Stimulated activated naive B cell treated with anti-CD40 and anti-IgM and Interleukin-4, amounts not matched to agents 10 μg/mL and 1 μg/mL and 100 μg/mL, for 72 hours (primary cell): ENCODE results near the gene TTC39B.
"Not testable (repeated sequence)": the region's sequence is repeated elsewhere in the genome, so short reads cannot be mapped to it uniquely, and the experiment has no call there.

Experiments
- ATAC-seq, 2 donors: fragments of 150-1000 bp; cut with Tn5 transposase; replicated peaks; 2 replicates each; pipeline ENCODE4 v1.10.0; 2021; ENCODE audit warnings: moderate library complexity in 1 of 2
- DNase-seq: peaks from one replicate; pipeline ENCODE4 v3.0.0; 2021
- H3K27ac Mint-ChIP-seq: one replicate; pipeline ENCODE4 v1.8.0; 2022; ENCODE audit warnings: mild to moderate bottlenecking, mixed read lengths
- H3K27me3 Mint-ChIP-seq, 2 donors: one replicate each; pipeline ENCODE4 v1.8.0; 2022; ENCODE audit warnings: mixed read lengths in 2 of 2
- H3K36me3 Mint-ChIP-seq, 2 donors: one replicate each; pipeline ENCODE4 v1.8.0; 2022; ENCODE audit warnings: mixed read lengths in 2 of 2, mild to moderate bottlenecking in 1 of 2
- H3K4me1 Mint-ChIP-seq, 2 donors: one replicate each; pipeline ENCODE4 v1.8.0; 2022; ENCODE audit warnings: mixed read lengths in 2 of 2, mild to moderate bottlenecking in 1 of 2
- H3K4me3 Mint-ChIP-seq, 2 donors: one replicate each; pipeline ENCODE4 v1.8.0; 2022; ENCODE audit warnings: mild to moderate bottlenecking in 2 of 2, mixed read lengths in 2 of 2, moderate library complexity in 1 of 2
- H3K9me3 Mint-ChIP-seq, 2 donors: one replicate each; pipeline ENCODE4 v1.8.0; 2022; ENCODE audit warnings: mixed read lengths in 2 of 2, mild to moderate bottlenecking in 1 of 2

The TTC39B gene

DNA sequence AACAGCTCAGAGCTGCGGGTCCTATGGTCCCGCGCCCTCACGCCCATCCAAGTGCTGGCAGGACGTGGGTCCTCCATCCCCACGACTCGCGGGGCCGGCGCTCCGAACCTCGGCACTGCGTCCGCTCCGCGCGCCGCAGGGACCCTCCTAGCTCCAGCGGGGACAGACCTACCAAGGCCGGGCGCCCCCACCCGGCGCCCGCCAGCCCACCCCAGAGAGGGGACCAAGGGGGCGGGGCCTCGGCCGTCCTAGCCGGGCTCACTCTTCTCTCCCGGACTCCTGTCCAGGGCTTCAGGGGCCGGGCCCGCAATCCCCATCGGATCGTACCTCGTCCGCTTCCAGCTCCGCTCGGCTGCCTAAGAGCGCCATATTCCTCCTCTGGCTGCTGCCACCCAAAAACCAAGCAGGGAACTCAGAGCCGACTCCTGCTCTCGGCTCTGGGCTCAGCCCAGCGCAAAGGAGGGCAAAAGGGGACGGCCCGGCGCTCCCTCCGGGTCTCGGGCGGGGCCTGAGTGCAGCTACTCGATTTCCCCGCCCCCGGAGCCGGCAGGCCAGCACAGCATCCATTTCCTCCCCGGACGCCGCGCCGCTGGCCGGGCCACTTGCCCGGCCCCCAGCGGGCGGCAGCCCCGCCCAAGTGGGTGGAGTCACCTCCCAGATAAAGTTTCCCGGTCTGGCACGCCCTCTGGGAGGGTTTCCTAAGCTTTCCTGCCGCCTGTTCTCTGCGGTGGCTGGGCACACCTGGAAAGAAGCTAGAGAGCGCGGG lies at the start of gene TTC39B:
TTC39B (minus strand) TSS at position 460 of the 766 bp plus-strand sequence; CDS start at position 369, 91 bp downstream.
- peak within 1 kb of the TSS; percentile 99 to 100 for H3K4me3 Mint-ChIP-seq
- no peaks in the 10 kb centered on the region for H3K27me3 Mint-ChIP-seq
- H3K36me3 Mint-ChIP-seq = no peaks in the 10 kb centered on the region
- peak; percentile 75 for DNase-seq
- no peaks in the 10 kb centered on the region for H3K9me3 Mint-ChIP-seq
- H3K4me1 Mint-ChIP-seq = peaks cover 22 to 37% of the 10 kb centered on the region in 2 donors
- peak; percentile 88 to 91 for ATAC-seq
- peak within 1 kb of the TSS; percentile 96 for H3K27ac Mint-ChIP-seq

- Mint-ChIP-seq H3K4me1 (peaks cover 0 to 3% of the 10 kb centered on the region in 2 donors), H3K9me3 (no peaks in the 10 kb centered on the region), H3K27me3 (no peaks in the 10 kb centered on the region), H3K36me3 (no peaks in the 10 kb centered on the region), H3K27ac (no peak overlapping the region), H3K4me3 (no peak overlapping the region)
- no peak for DNase-seq
- ATAC-seq = no peak
Measured at GRCh38 chr9:15355669-15356068, 48.7 kb upstream of the TTC39B start.

DNA sequence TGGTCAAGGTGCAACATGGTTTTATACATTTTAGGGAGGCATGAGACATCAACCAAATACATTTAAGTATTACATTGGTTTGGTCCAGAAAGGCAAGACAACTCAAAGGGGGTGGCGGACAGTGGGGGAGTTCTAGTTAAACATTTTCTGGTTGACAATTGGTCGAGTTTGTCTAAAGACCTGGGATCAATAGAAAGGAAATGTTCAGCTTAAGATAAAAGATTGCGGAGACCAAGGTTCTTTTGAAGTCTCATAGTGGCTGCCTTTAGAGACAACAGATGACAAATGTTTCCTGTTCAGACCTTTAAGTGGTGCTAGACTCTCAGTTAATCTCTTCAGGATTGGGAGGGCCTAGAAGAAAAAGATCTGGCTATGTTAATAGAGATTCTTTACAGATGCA lies 47.7 kb upstream of the TTC39B start:
- Mint-ChIP-seq H3K9me3 (no peaks in the 10 kb centered on the region), H3K27me3 (no peaks in the 10 kb centered on the region), H3K4me3 (no peak overlapping the region), H3K36me3 (no peaks in the 10 kb centered on the region), H3K4me1 (peaks cover 0 to 3% of the 10 kb centered on the region in 2 donors), H3K27ac (no peak overlapping the region)
- ATAC-seq (no peak), DNase-seq (no peak)

DNA sequence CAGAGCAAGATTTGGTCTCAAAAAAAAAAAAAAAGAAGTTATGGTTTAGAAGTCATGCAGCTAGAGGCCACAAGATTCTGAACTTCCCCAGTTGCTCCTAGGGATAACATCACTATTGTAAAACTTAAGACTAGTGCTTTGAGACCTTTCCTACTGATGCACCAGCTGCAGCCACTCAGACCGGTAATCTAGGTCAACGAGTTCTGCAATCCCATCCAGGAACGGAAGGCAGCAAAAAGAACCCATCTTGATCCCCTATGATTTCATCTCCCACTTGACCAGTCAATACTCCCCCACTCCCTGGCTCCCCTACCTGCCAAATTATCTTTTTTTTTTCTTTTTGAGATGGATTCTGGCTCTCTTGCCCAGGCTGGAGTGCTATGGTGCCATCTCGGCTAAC lies 46.9 kb upstream of the TTC39B start:
- Mint-ChIP-seq H3K27me3 (no peaks in the 10 kb centered on the region), H3K4me3 (no peak overlapping the region), H3K4me1 (peaks cover 0 to 3% of the 10 kb centered on the region in 2 donors), H3K27ac (no peak overlapping the region), H3K9me3 (no peaks in the 10 kb centered on the region), H3K36me3 (no peaks in the 10 kb centered on the region)
- DNase-seq = no peak
- ATAC-seq = no peak

DNA sequence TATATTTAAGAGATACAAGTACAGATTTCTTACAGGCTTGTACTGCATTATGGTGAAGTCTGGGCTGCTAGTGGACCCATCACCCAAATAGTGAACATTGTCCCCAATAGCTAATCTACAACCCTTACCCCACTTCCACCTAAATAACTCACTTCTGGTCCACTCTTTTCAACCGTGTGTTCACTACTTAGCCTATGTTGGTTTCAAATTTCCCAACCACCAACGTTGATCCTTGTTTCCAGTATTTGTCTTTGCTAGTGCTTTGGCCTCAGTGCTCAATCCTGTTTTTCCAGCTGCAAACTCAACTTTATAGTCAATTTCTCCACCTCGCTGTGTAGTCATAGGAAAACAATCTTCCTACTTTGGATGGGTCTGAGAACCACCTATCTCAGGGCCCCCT lies 45.3 kb upstream of the TTC39B start:
- no peak overlapping the region for H3K27ac Mint-ChIP-seq
- no peaks in the 10 kb centered on the region for H3K36me3 Mint-ChIP-seq

GRCh38 chr9:15349892-15350761 lies 43.1 kb upstream of the TTC39B start:
- ATAC-seq (no peak), DNase-seq (no peak)
- Mint-ChIP-seq H3K36me3 (no peaks in the 10 kb centered on the region), H3K4me1 (no peaks in the 10 kb centered on the region), H3K27ac (no peak overlapping the region), H3K27me3 (no peaks in the 10 kb centered on the region), H3K4me3 (no peak overlapping the region), H3K9me3 (no peaks in the 10 kb centered on the region)

More for the DNA sequence above, 45.3 kb upstream of the TTC39B start:
- Mint-ChIP-seq H3K27me3 (no peaks in the 10 kb centered on the region), H3K4me1 (peaks cover 0 to 3% of the 10 kb centered on the region in 2 donors), H3K4me3 (no peak overlapping the region), H3K9me3 (no peaks in the 10 kb centered on the region)
- no peak for ATAC-seq
- DNase-seq = no peak

- Mint-ChIP-seq H3K27ac (no peak overlapping the region), H3K4me1 (no peaks in the 10 kb centered on the region), H3K9me3 (no peaks in the 10 kb centered on the region), H3K27me3 (peaks cover 2 to 7% of the 10 kb centered on the region in 2 donors), H3K36me3 (no peaks in the 10 kb centered on the region), H3K4me3 (no peak overlapping the region)
- ATAC-seq = no peak
- no peak for DNase-seq
Measured at GRCh38 chr9:15346837-15347236, 39.8 kb upstream of the TTC39B start.

DNA sequence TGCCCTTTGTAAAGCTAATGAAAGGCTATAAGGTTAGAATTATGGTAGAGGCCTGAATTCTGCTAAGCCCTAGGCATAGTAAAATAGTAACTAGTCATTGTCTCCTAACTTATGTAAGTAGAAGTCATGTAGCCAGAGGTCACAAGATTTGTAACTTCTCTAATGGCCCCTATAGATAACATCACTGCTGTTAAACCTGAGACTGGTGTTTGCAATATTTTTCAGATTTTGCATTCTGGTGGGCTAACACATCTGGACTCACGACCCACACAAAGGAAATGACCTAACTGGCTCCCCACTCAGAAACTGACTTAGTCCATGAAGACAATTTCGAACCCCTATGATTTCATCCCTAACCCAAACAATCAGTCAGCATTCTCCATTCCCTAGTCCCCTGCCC lies 37.2 kb upstream of the TTC39B start:
- Mint-ChIP-seq H3K4me1 (no peaks in the 10 kb centered on the region), H3K36me3 (peaks cover 1 to 4% of the 10 kb centered on the region in 2 donors), H3K27ac (no peak overlapping the region), H3K4me3 (no peak overlapping the region), H3K27me3 (peaks cover 13 to 15% of the 10 kb centered on the region in 2 donors), H3K9me3 (peaks cover 2 to 4% of the 10 kb centered on the region in 2 donors)
- DNase-seq (no peak), ATAC-seq (no peak)

DNA sequence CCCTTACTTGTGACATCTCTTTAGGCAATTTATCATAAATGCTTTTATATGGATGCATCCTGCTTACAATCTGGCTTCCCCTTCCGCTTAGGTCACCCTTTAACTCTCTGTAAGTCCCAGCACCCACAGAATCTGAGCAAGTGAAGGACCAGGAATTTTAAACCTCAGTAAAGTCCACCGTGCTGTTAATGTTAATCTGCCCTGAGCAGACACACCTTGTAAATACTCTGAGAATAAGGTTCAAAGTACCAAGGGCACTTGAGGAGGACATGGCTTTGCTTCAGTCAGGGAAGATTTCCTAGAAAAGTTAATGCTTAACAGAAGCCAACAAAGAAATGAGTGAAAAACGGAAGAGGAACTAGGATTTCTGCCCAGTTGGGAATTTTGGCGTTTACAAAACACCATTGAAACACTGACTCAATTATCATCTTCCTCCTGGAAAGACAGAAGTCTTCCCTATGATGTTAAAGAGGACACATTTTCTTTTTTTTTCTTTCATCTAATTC lies 26.4 kb upstream of the TTC39B start:
- peaks cover 26 to 32% of the 10 kb centered on the region in 2 donors for H3K27me3 Mint-ChIP-seq

GRCh38 chr9:15332939-15333338 lies 25.9 kb upstream of the TTC39B start:
- H3K27ac Mint-ChIP-seq = no peak overlapping the region
- H3K36me3 Mint-ChIP-seq = no peaks in the 10 kb centered on the region
- DNase-seq = no peak
- H3K9me3 Mint-ChIP-seq = no peaks in the 10 kb centered on the region
- H3K4me1 Mint-ChIP-seq = no peaks in the 10 kb centered on the region
- H3K4me3 Mint-ChIP-seq = no peak overlapping the region
- H3K27me3 Mint-ChIP-seq = peaks cover 24 to 32% of the 10 kb centered on the region in 2 donors
- ATAC-seq = no peak

More for the DNA sequence above, 26.4 kb upstream of the TTC39B start:
- Mint-ChIP-seq H3K4me1 (no peaks in the 10 kb centered on the region), H3K27ac (no peak overlapping the region), H3K36me3 (no peaks in the 10 kb centered on the region), H3K4me3 (no peak overlapping the region), H3K9me3 (no peaks in the 10 kb centered on the region)
- DNase-seq = no peak
- ATAC-seq = no peak

GRCh38 chr9:15329539-15330109 lies 22.6 kb upstream of the TTC39B start:
- H3K9me3 Mint-ChIP-seq = peaks cover 0 to 4% of the 10 kb centered on the region in 2 donors
- no peak for ATAC-seq
- no peaks in the 10 kb centered on the region for H3K4me1 Mint-ChIP-seq
- H3K36me3 Mint-ChIP-seq = peaks cover 0 to 3% of the 10 kb centered on the region in 2 donors
- peaks cover 16 to 29% of the 10 kb centered on the region in 2 donors for H3K27me3 Mint-ChIP-seq
- no peak overlapping the region for H3K27ac Mint-ChIP-seq
- no peak for DNase-seq
- H3K4me3 Mint-ChIP-seq = no peak overlapping the region

GRCh38 chr9:15328946-15329345 lies 21.9 kb upstream of the TTC39B start:
- no peaks in the 10 kb centered on the region for H3K4me1 Mint-ChIP-seq
- peaks cover 5 to 7% of the 10 kb centered on the region in 2 donors for H3K9me3 Mint-ChIP-seq
- DNase-seq (no peak), ATAC-seq (no peak)
- H3K36me3 Mint-ChIP-seq = peaks cover 3 to 4% of the 10 kb centered on the region in 2 donors
- peaks cover 17 to 27% of the 10 kb centered on the region in 2 donors for H3K27me3 Mint-ChIP-seq
- no peak overlapping the region for H3K4me3 Mint-ChIP-seq
- H3K27ac Mint-ChIP-seq = no peak overlapping the region

- not testable (repeated sequence) for H3K4me3 Mint-ChIP-seq, H3K4me1 Mint-ChIP-seq, ATAC-seq, DNase-seq, H3K27ac Mint-ChIP-seq
- Mint-ChIP-seq H3K27me3 (peaks cover 9 to 13% of the 10 kb centered on the region in 2 donors), H3K9me3 (peaks cover 16 to 17% of the 10 kb centered on the region in 2 donors), H3K36me3 (peaks cover 10 to 15% of the 10 kb centered on the region in 2 donors)
Measured at GRCh38 chr9:15322695-15323094, 15.7 kb upstream of the TTC39B start.

- Mint-ChIP-seq H3K36me3 (peaks cover 10 to 12% of the 10 kb centered on the region in 2 donors), H3K9me3 (peaks cover 11 to 17% of the 10 kb centered on the region in 2 donors), H3K27me3 (peaks cover 9 to 13% of the 10 kb centered on the region in 2 donors)
- not testable (repeated sequence) for DNase-seq, H3K4me1 Mint-ChIP-seq, H3K27ac Mint-ChIP-seq, ATAC-seq, H3K4me3 Mint-ChIP-seq
Measured at GRCh38 chr9:15319661-15320060, 12.6 kb upstream of the TTC39B start.
